22Rv1 (cell line): ENCODE results near the gene SACM1L.

Experiments
- CTCF ChIP-seq: fragments of 450-650 bp; IDR thresholded peaks from 2 replicates; pipeline ENCODE4 v1.5.1; 2017; ENCODE audit warnings: mild to moderate bottlenecking
- ZFX ChIP-seq: fragments of 450-650 bp; IDR thresholded peaks from 2 replicates; pipeline ENCODE4 v1.6.1; 2017; ENCODE audit warnings: antibody characterized with exemption, borderline replicate concordance

GRCh38 chr3:45739991-45740390 is 50.8 kb downstream of the SACM1L start:
- TF ChIP-seq CTCF (no peak), ZFX (no peak)
